ENCODE results near the gene SLC29A1.
"Not testable (repeated sequence)": the region's sequence is repeated elsewhere in the genome, so short reads cannot be mapped to it uniquely, and the experiment has no call there.

The SLC29A1 gene

GRCh38 chr6:44186635-44187025, 36.8 kb upstream of the SLC29A1 start:
- Mint-ChIP-seq H3K4me1 (ENCODE audit: low read depth) (peaks cover 17% of the 10 kb centered on the region), H3K36me3 (ENCODE audit: low read depth) (no peaks in the 10 kb centered on the region), H3K9me3 (no peaks in the 10 kb centered on the region), H3K27me3 (no peaks in the 10 kb centered on the region), H3K27ac (no peak overlapping the region), H3K4me3 (no peak overlapping the region)

GRCh38 chr6:44188819-44189218, 34.6 kb upstream of the SLC29A1 start:
- H3K4me1 Mint-ChIP-seq (ENCODE audit: low read depth) = peaks cover 22% of the 10 kb centered on the region
- peaks cover 12% of the 10 kb centered on the region for H3K27me3 Mint-ChIP-seq
- no peaks in the 10 kb centered on the region for H3K36me3 Mint-ChIP-seq (ENCODE audit: low read depth)
- H3K27ac Mint-ChIP-seq = no peak overlapping the region
- H3K4me3 Mint-ChIP-seq = no peak overlapping the region
- no peaks in the 10 kb centered on the region for H3K9me3 Mint-ChIP-seq

GRCh38 chr6:44189257-44189656, 34.1 kb upstream of the SLC29A1 start:
- Mint-ChIP-seq H3K4me3 (no peak overlapping the region), H3K27ac (no peak overlapping the region), H3K9me3 (no peaks in the 10 kb centered on the region), H3K4me1 (ENCODE audit: low read depth) (peaks cover 22% of the 10 kb centered on the region), H3K27me3 (peaks cover 12% of the 10 kb centered on the region), H3K36me3 (ENCODE audit: low read depth) (no peaks in the 10 kb centered on the region)

- no peak overlapping the region for H3K27ac Mint-ChIP-seq
- no peaks in the 10 kb centered on the region for H3K36me3 Mint-ChIP-seq (ENCODE audit: low read depth)
- no peak overlapping the region for H3K4me3 Mint-ChIP-seq
- peaks cover 18% of the 10 kb centered on the region for H3K4me1 Mint-ChIP-seq (ENCODE audit: low read depth)
- peaks cover 12% of the 10 kb centered on the region for H3K27me3 Mint-ChIP-seq
- no peaks in the 10 kb centered on the region for H3K9me3 Mint-ChIP-seq
These were observed 32.7 kb upstream of the SLC29A1 start for GRCh38 chr6:44190715-44191114.

- peaks cover 12% of the 10 kb centered on the region for H3K27me3 Mint-ChIP-seq
- H3K4me1 Mint-ChIP-seq (ENCODE audit: low read depth) = peaks cover 11% of the 10 kb centered on the region
- H3K27ac Mint-ChIP-seq = no peak overlapping the region
- no peaks in the 10 kb centered on the region for H3K36me3 Mint-ChIP-seq (ENCODE audit: low read depth)
- no peaks in the 10 kb centered on the region for H3K9me3 Mint-ChIP-seq
- H3K4me3 Mint-ChIP-seq = no peak overlapping the region
These were observed 30.9 kb upstream of the SLC29A1 start for GRCh38 chr6:44192428-44193041.

- H3K4me1 Mint-ChIP-seq (ENCODE audit: low read depth) = peaks cover 11% of the 10 kb centered on the region
- H3K27ac Mint-ChIP-seq = no peak overlapping the region
- no peaks in the 10 kb centered on the region for H3K9me3 Mint-ChIP-seq
- peaks cover 12% of the 10 kb centered on the region for H3K27me3 Mint-ChIP-seq
- H3K36me3 Mint-ChIP-seq (ENCODE audit: low read depth) = no peaks in the 10 kb centered on the region
- H3K4me3 Mint-ChIP-seq = no peak overlapping the region
These were observed 30.0 kb upstream of the SLC29A1 start for GRCh38 chr6:44193307-44193910.

- Mint-ChIP-seq H3K9me3 (no peaks in the 10 kb centered on the region), H3K4me3 (no peak overlapping the region), H3K4me1 (ENCODE audit: low read depth) (peaks cover 9% of the 10 kb centered on the region), H3K27me3 (peaks cover 12% of the 10 kb centered on the region), H3K36me3 (ENCODE audit: low read depth) (no peaks in the 10 kb centered on the region), H3K27ac (no peak overlapping the region)
These were observed 29.1 kb upstream of the SLC29A1 start for GRCh38 chr6:44194326-44194725.

- not testable (repeated sequence) for H3K36me3 Mint-ChIP-seq (ENCODE audit: low read depth); H3K27ac Mint-ChIP-seq; H3K4me1 Mint-ChIP-seq (ENCODE audit: low read depth); H3K9me3 Mint-ChIP-seq; H3K4me3 Mint-ChIP-seq
- peaks cover 16% of the 10 kb centered on the region for H3K27me3 Mint-ChIP-seq
These were observed 27.0 kb upstream of the SLC29A1 start for GRCh38 chr6:44196351-44196750.

- H3K4me3 Mint-ChIP-seq = no peak overlapping the region
- H3K36me3 Mint-ChIP-seq (ENCODE audit: low read depth) = no peaks in the 10 kb centered on the region
- no peaks in the 10 kb centered on the region for H3K4me1 Mint-ChIP-seq (ENCODE audit: low read depth)
- no peak overlapping the region for H3K27ac Mint-ChIP-seq
- peaks cover 4% of the 10 kb centered on the region for H3K27me3 Mint-ChIP-seq
- H3K9me3 Mint-ChIP-seq = no peaks in the 10 kb centered on the region
These were observed 24.7 kb upstream of the SLC29A1 start for GRCh38 chr6:44198684-44199083.

- Mint-ChIP-seq H3K9me3 (no peaks in the 10 kb centered on the region), H3K36me3 (ENCODE audit: low read depth) (no peaks in the 10 kb centered on the region), H3K27me3 (peaks cover 6% of the 10 kb centered on the region), H3K4me1 (ENCODE audit: low read depth) (no peaks in the 10 kb centered on the region), H3K27ac (no peak overlapping the region), H3K4me3 (no peak overlapping the region)
These were observed 23.5 kb upstream of the SLC29A1 start for GRCh38 chr6:44199883-44200282.

GRCh38 chr6:44201200-44201599, 22.2 kb upstream of the SLC29A1 start:
- H3K27me3 Mint-ChIP-seq = peaks cover 9% of the 10 kb centered on the region
- H3K27ac Mint-ChIP-seq = no peak overlapping the region
- H3K4me1 Mint-ChIP-seq (ENCODE audit: low read depth) = no peaks in the 10 kb centered on the region
- no peaks in the 10 kb centered on the region for H3K9me3 Mint-ChIP-seq
- H3K4me3 Mint-ChIP-seq = no peak overlapping the region
- H3K36me3 Mint-ChIP-seq (ENCODE audit: low read depth) = no peaks in the 10 kb centered on the region

- H3K27me3 Mint-ChIP-seq = peaks cover 9% of the 10 kb centered on the region
- H3K4me1 Mint-ChIP-seq (ENCODE audit: low read depth) = no peaks in the 10 kb centered on the region
- no peaks in the 10 kb centered on the region for H3K36me3 Mint-ChIP-seq (ENCODE audit: low read depth)
- no peaks in the 10 kb centered on the region for H3K9me3 Mint-ChIP-seq
- no peak overlapping the region for H3K4me3 Mint-ChIP-seq
- no peak overlapping the region for H3K27ac Mint-ChIP-seq
These were observed 21.6 kb upstream of the SLC29A1 start for GRCh38 chr6:44201638-44202303.

GRCh38 chr6:44202332-44202971, 20.9 kb upstream of the SLC29A1 start:
- peaks cover 9% of the 10 kb centered on the region for H3K27me3 Mint-ChIP-seq
- H3K27ac Mint-ChIP-seq = no peak overlapping the region
- no peaks in the 10 kb centered on the region for H3K9me3 Mint-ChIP-seq
- no peaks in the 10 kb centered on the region for H3K36me3 Mint-ChIP-seq (ENCODE audit: low read depth)
- no peak overlapping the region for H3K4me3 Mint-ChIP-seq
- H3K4me1 Mint-ChIP-seq (ENCODE audit: low read depth) = no peaks in the 10 kb centered on the region

GRCh38 chr6:44202972-44203750, 20.2 kb upstream of the SLC29A1 start:
- Mint-ChIP-seq H3K27me3 (peaks cover 9% of the 10 kb centered on the region), H3K27ac (no peak overlapping the region), H3K4me3 (no peak overlapping the region), H3K36me3 (ENCODE audit: low read depth) (no peaks in the 10 kb centered on the region), H3K9me3 (no peaks in the 10 kb centered on the region), H3K4me1 (ENCODE audit: low read depth) (no peaks in the 10 kb centered on the region)

GRCh38 chr6:44203955-44204354, 19.4 kb upstream of the SLC29A1 start:
- Mint-ChIP-seq H3K36me3 (ENCODE audit: low read depth) (no peaks in the 10 kb centered on the region), H3K9me3 (no peaks in the 10 kb centered on the region), H3K4me1 (ENCODE audit: low read depth) (no peaks in the 10 kb centered on the region), H3K27ac (no peak overlapping the region), H3K4me3 (no peak overlapping the region), H3K27me3 (peaks cover 9% of the 10 kb centered on the region)

Data from stimulated activated naive CD8-positive, alpha-beta T cell treated with anti-CD3 and anti-CD28 coated beads, Interleukin-15, Interleukin-2, amounts not matched to agents 100 ng/mL and 50 ng/mL, for 24 hours (primary cell).